Right hindlimb (tissue), 1 donor: ENCODE data around the gene EIF4EBP2.

ENCODE experiments used
- DNase-seq: peaks from one replicate; pipeline ENCODE4 v3.0.0-alpha.2; 2018

EIF4EBP2 gene

GRCh38 chr10:70433581-70434280 is 29.8 kb downstream of the EIF4EBP2 start:
- DNase-seq, result no peak

DNA sequence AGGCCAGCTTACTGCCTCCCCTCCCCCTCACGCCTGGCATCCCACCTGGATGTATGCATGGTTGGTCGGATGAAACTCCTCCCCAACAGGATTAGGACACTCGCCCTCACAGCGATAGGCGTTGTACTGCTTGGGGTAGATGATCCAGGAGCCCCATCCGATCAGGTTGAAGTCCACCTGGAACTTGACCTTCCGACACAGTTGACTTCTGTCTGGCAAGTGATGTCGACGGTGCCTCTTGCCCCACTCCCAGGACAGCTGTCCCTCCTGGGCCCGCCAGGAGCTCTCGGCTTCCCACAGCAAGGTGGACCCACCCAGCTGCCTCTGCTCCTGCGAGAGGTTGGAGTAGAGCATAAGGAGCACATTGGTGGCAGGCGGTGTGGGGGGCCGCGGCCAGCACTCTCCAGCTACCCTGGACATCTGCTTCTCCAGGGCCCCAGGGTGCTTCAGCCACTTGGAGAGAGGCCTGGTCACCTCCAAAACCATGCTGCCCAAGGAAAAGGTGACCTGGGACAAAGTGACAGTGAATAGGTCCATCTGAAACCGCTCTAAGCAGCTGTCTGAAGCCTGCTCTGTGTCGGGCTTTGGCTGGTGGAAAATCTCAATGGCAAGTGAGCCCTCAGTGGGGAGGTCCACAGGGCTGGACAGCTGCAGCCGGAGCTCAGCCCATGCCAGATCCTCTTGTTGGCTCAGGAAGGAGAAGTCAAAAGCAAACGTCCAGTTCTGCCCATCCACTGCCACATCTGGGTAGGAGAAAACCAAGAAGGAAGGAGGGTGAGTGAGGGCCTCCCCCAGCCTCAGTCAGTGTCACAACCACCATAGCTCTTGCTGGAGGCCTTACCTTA is 31.5 kb downstream of the EIF4EBP2 start:
- DNase-seq, result no peak

- no peak for DNase-seq
Observed at GRCh38 chr10:70437721-70438120, 33.8 kb downstream of the EIF4EBP2 start.

DNA sequence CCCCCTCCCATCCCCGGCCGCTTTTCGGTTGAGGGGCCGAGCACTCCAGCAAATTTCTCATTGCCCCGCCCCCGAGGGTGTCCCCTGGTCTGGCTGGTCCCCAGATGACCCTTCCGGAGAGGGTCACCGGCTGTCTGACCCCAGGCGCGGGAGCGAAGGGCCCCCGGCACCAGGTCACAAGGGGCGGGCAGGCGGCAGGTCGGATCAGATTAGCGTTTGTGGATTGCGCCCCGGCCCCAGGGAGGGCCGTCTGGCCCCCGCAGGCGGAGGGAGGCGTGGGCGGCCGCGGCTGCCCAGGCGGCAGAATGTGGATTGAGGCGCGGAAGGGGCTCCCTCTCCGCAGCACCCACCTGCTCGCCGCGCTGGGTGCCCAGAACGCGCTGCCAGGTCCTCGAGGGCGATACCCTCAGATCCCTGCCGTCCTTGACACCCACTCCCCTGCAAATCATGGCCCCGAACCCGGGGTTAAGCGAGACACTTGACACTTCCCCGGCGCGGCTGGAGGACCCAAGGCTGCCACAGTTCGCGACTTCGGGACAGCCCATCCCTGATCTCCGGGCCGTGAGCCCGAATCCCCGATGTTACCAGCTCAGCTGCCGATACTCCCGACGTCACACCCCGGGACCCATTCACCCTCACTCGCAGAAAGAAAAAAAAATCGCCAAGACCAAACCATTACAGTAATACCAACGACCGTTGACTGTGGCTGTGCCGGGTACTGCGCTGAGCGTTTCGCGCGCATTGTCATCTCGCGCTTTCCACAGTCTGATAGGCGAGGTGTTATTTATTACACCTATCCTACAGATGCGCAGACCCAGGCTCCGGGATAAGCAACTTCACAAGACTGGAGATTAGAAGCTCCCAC is 36.6 kb downstream of the EIF4EBP2 start:
- DNase-seq, result no peak

- DNase-seq, result no peak
Observed at GRCh38 chr10:70441161-70441894, 37.4 kb downstream of the EIF4EBP2 start, which contains the start of gene NODAL. Gene NODAL, minus strand, starts transcription at chr10:70441681. Its CDS starts 14 bp downstream, at chr10:70441667.

GRCh38 chr10:70441895-70442309 is 38.0 kb downstream of the EIF4EBP2 start:
- no peak for DNase-seq

DNA sequence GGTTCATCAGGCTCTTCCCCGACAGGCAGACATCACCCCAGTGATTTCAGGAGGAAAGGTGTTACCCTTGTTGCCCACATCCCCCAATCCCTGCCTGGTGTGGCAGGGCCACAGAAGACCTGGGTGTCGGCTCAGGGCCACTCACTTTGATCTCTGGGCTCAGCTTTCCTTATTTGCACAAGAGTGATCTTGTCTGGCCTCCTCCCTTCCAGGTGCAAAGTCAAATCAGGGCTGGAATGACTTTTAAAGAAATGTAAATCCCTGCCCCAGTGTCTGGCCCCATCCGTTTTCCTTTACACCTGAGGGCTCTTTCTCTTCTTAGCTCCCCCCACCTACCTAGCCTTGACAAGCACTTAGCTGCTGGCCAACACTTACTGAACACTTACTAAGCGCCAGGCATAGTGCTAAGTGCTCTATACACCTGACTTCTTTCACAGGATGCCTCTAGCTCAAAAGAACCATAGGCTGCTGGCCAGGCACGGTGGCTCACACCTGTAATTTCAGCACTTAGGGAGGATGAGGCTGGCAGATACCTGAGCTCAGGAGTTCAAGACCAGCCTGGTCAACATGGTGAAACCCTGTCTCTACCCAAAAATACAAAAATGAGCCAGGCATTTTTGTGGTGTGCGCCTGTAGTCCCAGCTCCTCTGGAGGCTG is 38.5 kb downstream of the EIF4EBP2 start:
- no peak for DNase-seq

- no peak for DNase-seq
Observed at GRCh38 chr10:70444744-70445143, 40.8 kb downstream of the EIF4EBP2 start.

DNA sequence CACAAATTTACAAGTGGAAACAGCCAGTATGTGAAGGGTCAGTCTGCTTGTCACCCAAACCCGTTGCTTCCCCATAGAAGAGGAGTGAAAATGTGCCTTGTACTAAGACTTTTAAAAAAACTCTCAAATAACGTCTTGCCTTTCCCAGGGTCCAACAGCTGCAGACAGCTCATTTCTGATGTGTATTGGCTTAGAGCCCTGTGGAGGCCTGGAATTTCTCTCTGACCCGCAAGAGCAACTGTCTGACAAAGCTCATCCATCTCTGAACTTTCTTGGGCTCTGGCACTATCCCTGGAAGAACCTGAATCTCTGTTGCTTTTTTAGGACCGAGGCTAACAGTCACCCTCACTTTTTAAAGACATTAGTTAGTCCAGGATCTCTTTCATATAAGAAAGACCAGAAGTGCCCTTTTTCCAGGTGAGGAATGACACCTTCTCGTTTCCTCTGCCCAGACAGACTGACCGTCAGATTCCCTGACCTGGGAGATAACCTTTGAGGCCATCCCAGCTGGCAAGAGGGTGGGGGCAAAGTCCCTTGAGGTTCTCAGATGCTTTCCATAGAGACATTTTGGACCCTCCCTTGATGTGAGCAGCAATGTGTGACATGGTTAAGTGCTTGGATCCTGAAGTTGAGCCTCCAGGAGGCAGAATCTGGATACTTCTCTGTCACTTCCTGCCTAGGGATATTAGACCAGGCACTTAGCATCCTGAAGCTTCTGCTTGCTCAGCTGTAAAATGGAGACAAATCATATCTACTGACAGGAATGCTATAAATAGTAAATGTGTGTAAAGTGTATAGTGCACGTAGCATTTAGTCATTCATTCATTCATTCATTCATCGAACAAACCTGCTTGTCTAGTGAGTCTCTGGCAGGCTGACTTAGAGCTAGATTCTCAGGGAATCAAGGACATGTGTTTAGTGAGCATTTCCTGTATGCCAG is 42.0 kb downstream of the EIF4EBP2 start:
- DNase-seq, result peak; percentile 68

- no peak for DNase-seq
Observed at GRCh38 chr10:70448236-70448635, 44.3 kb downstream of the EIF4EBP2 start.

DNA sequence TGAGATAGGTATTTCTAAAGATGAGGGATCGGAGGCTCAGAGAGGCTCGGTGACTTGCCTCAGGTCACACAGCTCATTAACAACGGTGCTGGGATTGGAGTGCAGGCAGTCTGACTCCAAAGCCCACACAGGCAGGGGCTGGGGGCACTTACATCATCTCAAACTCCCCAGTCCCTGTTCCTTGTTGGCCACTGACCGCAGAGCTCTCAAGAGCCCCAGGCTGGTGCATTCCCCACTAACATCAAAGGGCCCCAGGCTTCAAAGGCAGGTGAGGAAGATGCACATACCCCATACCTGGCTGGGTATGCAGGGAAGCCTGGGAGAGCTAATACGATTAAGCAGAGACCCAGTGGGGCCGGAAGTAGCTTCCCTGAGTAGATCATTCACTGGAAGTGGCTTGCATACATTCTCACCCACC is 51.3 kb downstream of the EIF4EBP2 start:
- DNase-seq, result no peak

GRCh38 chr10:70456164-70456563 is 52.2 kb downstream of the EIF4EBP2 start:
- DNase-seq, result no peak

DNA sequence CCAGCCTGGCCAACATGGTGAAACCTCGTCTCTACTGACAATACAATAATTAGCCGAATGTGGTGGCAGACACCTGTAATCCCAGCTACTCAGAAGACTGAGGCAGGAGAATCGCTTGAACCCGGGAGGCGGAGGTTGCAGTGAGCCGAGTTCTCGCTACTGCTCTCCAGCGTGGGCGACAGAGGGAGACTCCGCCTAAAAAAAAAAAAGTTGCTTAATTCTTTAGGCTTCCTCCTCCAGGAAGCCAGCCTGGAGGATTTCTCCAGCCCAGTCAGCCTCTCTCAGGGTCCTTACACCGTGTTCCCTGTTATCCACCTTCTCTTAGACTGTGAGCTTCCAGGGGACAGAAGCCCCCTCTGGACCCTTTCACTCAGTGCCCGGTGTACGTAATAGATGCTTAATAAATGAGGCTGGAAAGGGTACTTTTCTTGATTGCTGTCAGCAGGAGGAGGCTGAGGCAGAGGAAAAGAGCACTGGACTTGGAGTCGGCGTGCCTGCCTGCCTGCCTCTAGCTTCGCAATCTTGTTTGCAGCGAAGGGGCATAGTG is 53.9 kb downstream of the EIF4EBP2 start:
- DNase-seq, result no peak

- peak; percentile 74 for DNase-seq
Observed at GRCh38 chr10:70458329-70459060, 54.5 kb downstream of the EIF4EBP2 start.

GRCh38 chr10:70459061-70459773 is 55.3 kb downstream of the EIF4EBP2 start:
- DNase-seq, result no peak

DNA sequence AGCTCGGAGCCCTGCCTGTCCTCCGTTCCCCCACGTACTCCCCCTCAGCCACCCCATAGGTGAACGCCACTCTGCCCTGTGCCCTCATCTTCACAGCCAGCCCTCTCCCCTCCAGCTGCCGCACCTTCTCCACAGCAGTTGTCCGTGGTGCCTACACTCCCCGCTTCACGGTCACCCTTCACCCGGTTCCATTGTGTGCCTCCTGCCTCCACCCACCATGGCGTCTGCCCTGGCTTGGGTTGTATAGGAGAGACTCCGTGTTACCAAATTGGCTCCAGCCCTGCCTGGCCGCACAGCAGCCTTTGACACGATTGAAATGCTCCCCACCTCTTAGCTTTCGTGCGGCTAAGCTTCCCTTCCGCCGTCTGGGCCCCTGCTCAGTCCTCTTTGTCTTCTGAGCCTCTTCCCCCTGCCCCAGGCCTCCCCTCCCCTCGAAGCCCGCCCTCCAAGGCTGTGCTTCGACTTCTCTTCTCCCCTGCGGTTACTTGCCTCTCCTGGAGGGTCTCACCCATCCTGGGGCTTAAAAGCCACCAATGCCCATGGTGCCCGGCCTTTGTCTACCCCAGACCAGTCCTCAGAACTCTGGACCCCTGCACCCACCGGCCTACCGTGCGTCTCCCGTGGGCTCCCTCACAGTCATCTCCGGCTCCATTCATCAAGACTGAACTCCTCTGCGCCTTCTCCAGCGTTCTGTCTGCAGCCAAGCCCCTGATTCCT is 56.0 kb downstream of the EIF4EBP2 start:
- no peak for DNase-seq

DNA sequence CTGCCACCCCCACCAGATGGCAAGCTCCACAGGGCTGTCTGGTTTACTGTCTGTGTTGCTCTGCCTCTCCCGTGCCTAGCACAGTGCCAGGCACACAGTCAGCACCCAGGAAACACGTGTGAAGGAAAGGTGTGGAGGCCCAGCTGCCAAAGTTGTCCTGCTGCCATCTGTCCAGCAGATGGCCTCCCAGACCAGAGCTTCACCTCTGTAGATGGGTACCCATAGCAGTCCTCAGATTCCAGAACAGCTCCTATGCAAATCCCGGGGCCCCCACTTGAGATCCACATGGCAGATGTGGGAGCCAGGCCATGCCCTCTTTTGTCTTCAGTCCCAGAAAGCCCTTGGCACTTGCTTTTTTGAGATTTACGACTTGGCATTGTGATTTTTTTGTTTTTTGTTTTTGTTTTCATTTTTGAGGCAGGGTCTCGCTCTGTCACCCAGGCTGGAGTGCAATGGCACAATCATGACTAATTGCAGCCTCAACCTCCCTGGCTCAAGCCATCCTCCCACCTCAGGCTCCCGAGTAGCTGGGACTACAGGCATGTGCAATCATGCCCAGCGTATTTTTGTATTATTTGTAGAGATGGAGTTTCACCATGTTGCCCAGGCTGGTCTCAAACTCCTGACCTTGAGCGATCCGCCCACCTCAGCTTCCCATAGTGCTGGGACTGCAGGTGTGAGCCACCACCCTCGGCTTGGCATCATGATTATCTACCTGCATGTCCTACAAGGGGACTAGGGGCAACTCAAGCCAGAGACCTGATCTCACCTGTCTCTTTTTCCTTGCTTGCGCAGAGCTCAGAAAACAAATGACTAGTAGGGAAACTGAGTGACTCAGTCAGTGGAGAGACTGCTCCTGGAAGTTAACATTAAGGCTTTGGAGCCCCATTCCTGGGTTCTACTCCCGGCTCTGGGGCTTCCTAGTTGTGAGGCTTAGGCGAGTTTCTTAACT is 57.7 kb downstream of the EIF4EBP2 start:
- DNase-seq, result peak; percentile 68
